ENCODE results near the gene TMUB1.

TMUB1 gene

GRCh38 chr7:151051108-151051507 is 32.2 kb downstream of the TMUB1 start:
- Histone ChIP-seq H3K4me3 (ENCODE audit: low read depth, low read length, poor library complexity, severe bottlenecking) (no peak overlapping the region), H3K4me2 (ENCODE audit: low read length) (peak overlapping the region; percentile 26; the same call in 1 of the 2 replicates), H3K36me3 (ENCODE audit: insufficient read depth, low read length) (peaks cover 1% of the 10 kb centered on the region; the same call in 1 of the 2 replicates), H3K9me2 (ENCODE audit: low read depth, low read length) (no peaks in the 10 kb centered on the region), H2AFZ (ENCODE audit: low read length) (no peak overlapping the region), H3K27me3 (ENCODE audit: insufficient read depth, low read length) (peaks cover 9% of the 10 kb centered on the region; the same call in 1 of the 2 replicates), H3K27ac (ENCODE audit: low read depth, low read length, poor library complexity, severe bottlenecking) (no peak overlapping the region), H3K79me2 (ENCODE audit: insufficient read depth, low read length) (no peaks in the 10 kb centered on the region), H3K9me3 (ENCODE audit: low read length) (no peaks in the 10 kb centered on the region), H4K20me1 (ENCODE audit: insufficient read depth, low read length) (no peaks in the 10 kb centered on the region), H3K4me1 (ENCODE audit: insufficient read depth, low read length, severe bottlenecking) (no peaks in the 10 kb centered on the region), H3F3A (ENCODE audit: insufficient read depth, low read length) (no peaks in the 10 kb centered on the region), H3K9ac (ENCODE audit: low read length) (no peak overlapping the region)
- TF ChIP-seq CTCF (IDR thresholded peaks at IDR 0.05; ENCODE audit: low read length): no peak
- no peak for TF ChIP-seq EZH2 (IDR thresholded peaks at IDR 0.05; ENCODE audit: borderline replicate concordance, low read length)

GRCh38 chr7:151048911-151049463 is 34.3 kb downstream of the TMUB1 start:
- Histone ChIP-seq H3K79me2 (ENCODE audit: insufficient read depth, low read length) (no peaks in the 10 kb centered on the region), H3K9ac (ENCODE audit: low read length) (no peak overlapping the region), H3K4me1 (ENCODE audit: insufficient read depth, low read length, severe bottlenecking) (no peaks in the 10 kb centered on the region), H2AFZ (ENCODE audit: low read length) (no peak overlapping the region), H3K27me3 (ENCODE audit: insufficient read depth, low read length) (peaks cover 9% of the 10 kb centered on the region; the same call in 1 of the 2 replicates), H3K9me3 (ENCODE audit: low read length) (no peaks in the 10 kb centered on the region), H3K9me2 (ENCODE audit: low read depth, low read length) (no peaks in the 10 kb centered on the region), H3K4me2 (ENCODE audit: low read length) (no peak overlapping the region), H3F3A (ENCODE audit: insufficient read depth, low read length) (no peaks in the 10 kb centered on the region), H4K20me1 (ENCODE audit: insufficient read depth, low read length) (no peaks in the 10 kb centered on the region), H3K4me3 (ENCODE audit: low read depth, low read length, poor library complexity, severe bottlenecking) (no peak overlapping the region), H3K36me3 (ENCODE audit: insufficient read depth, low read length) (peaks cover 15% of the 10 kb centered on the region), H3K27ac (ENCODE audit: low read depth, low read length, poor library complexity, severe bottlenecking) (no peak overlapping the region)
- TF ChIP-seq EZH2 (IDR thresholded peaks at IDR 0.05; ENCODE audit: borderline replicate concordance, low read length) (no peak), CTCF (IDR thresholded peaks at IDR 0.05; ENCODE audit: low read length) (no peak)

- Histone ChIP-seq H3K4me1 (ENCODE audit: insufficient read depth, low read length, severe bottlenecking) (no peaks in the 10 kb centered on the region), H3K9me2 (ENCODE audit: low read depth, low read length) (no peaks in the 10 kb centered on the region), H3K27ac (ENCODE audit: low read depth, low read length, poor library complexity, severe bottlenecking) (no peak within 1 kb of the TSS), H4K20me1 (ENCODE audit: insufficient read depth, low read length) (no peaks in the 10 kb centered on the region), H3K9ac (ENCODE audit: low read length) (no peak within 1 kb of the TSS), H2AFZ (ENCODE audit: low read length) (no peak within 1 kb of the TSS), H3K27me3 (ENCODE audit: insufficient read depth, low read length) (peaks cover 9% of the 10 kb centered on the region; the same call in 1 of the 2 replicates), H3F3A (ENCODE audit: insufficient read depth, low read length) (no peaks in the 10 kb centered on the region), H3K4me2 (ENCODE audit: low read length) (no peak within 1 kb of the TSS), H3K79me2 (ENCODE audit: insufficient read depth, low read length) (no peaks in the 10 kb centered on the region), H3K9me3 (ENCODE audit: low read length) (no peaks in the 10 kb centered on the region), H3K36me3 (ENCODE audit: insufficient read depth, low read length) (peaks cover 15% of the 10 kb centered on the region), H3K4me3 (ENCODE audit: low read depth, low read length, poor library complexity, severe bottlenecking) (no peak within 1 kb of the TSS)
- TF ChIP-seq EZH2 (IDR thresholded peaks at IDR 0.05; ENCODE audit: borderline replicate concordance, low read length) (no peak), CTCF (IDR thresholded peaks at IDR 0.05; ENCODE audit: low read length) (no peak)
Observed at GRCh38 chr7:151047976-151048815, 35.1 kb downstream of the TMUB1 start, which contains the start of gene ASIC3. ASIC3 (plus strand) TSS chr7:151048531; CDS start chr7:151048886, 355 bp downstream.
